HCT116 (cell line): ENCODE measurements around the gene GLOD4.

Source experiments
- POLR2A ChIP-seq: IDR thresholded peaks from 2 replicates; pipeline ENCODE4 v1.7.0; 2011; ENCODE audit warnings: borderline replicate concordance; ENCODE audit not compliant: insufficient read depth, insufficient read length; ENCODE audit errors: extremely low read depth
- RAD21 ChIP-seq: IDR thresholded peaks from 2 replicates; pipeline ENCODE4 v1.6.1; 2012; ENCODE audit warnings: low read depth, mild to moderate bottlenecking
- SIN3A ChIP-seq: IDR thresholded peaks from 2 replicates; pipeline ENCODE4 v1.6.1; 2012; ENCODE audit warnings: low read depth
- TF ChIP-seq, protein P1 (sequence below), 3 experiments: fragments of 200-600 bp in 1 of 3; sonication (generic) in 1 of 3; IDR thresholded peaks in 2 of 3; conservative IDR thresholded peaks in 1 of 3; 2 replicates each; pipeline ENCODE4 v1.5.1; 2012 to 2017; ENCODE audit warnings: low read depth in 2 of 3, low read length in 2 of 3, antibody characterized with exemption in 1 of 3, borderline replicate concordance in 1 of 3, control low read depth in 1 of 3, mild to moderate bottlenecking in 1 of 3, mixed read lengths in 1 of 3, mixed run types in 1 of 3, moderate library complexity in 1 of 3; ENCODE audit not compliant: insufficient read depth in 1 of 3

DNA sequence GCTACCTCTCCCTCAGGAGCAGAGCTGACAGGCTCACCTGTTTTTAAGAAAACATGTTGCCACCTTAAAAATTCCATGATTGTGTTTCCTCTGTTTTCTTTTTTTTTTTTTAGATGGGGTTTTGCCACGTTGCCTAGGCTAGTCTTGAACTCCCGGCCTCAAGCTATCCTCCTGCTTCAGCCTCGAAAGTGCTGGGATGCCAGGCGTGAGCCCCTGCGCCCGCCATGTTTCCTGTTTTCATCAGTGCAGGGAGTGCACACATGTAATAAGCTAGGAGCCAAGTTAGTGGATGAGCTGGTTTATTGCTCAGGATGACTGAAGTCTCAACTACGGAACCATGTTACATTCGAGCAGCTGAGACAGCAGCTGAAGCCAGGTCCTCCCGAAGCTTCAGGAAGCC, 13.6 kb upstream of the GLOD4 start:
- TF ChIP-seq POLR2A (no peak), RAD21 (no peak), SIN3A (no peak)
- TF ChIP-seq, protein P1, sequence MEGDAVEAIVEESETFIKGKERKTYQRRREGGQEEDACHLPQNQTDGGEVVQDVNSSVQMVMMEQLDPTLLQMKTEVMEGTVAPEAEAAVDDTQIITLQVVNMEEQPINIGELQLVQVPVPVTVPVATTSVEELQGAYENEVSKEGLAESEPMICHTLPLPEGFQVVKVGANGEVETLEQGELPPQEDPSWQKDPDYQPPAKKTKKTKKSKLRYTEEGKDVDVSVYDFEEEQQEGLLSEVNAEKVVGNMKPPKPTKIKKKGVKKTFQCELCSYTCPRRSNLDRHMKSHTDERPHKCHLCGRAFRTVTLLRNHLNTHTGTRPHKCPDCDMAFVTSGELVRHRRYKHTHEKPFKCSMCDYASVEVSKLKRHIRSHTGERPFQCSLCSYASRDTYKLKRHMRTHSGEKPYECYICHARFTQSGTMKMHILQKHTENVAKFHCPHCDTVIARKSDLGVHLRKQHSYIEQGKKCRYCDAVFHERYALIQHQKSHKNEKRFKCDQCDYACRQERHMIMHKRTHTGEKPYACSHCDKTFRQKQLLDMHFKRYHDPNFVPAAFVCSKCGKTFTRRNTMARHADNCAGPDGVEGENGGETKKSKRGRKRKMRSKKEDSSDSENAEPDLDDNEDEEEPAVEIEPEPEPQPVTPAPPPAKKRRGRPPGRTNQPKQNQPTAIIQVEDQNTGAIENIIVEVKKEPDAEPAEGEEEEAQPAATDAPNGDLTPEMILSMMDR (IDR thresholded peaks at IDR 0.05 in 2 of 3, conservative IDR thresholded peaks at IDR 0.05 in 1 of 3; ENCODE audit: borderline replicate concordance in 1 of 3, insufficient read depth in 1 of 3, low read depth in 2 of 3, low read length in 2 of 3) = no peak
